HG03457 (cell line): Measurements from ENCODE around the gene DNTTIP2.
"Not testable (repeated sequence)": the region's sequence is repeated elsewhere in the genome, so short reads cannot be mapped to it uniquely, and the experiment has no call there.

Source experiments
- ATAC-seq: cut with Tn5 transposase; IDR thresholded peaks from one replicate; pipeline ENCODE4 v1.9.1; 2021; ENCODE audit warnings: moderate number of reproducible peaks; ENCODE audit not compliant: unreplicated experiment

The DNTTIP2 gene

DNA sequence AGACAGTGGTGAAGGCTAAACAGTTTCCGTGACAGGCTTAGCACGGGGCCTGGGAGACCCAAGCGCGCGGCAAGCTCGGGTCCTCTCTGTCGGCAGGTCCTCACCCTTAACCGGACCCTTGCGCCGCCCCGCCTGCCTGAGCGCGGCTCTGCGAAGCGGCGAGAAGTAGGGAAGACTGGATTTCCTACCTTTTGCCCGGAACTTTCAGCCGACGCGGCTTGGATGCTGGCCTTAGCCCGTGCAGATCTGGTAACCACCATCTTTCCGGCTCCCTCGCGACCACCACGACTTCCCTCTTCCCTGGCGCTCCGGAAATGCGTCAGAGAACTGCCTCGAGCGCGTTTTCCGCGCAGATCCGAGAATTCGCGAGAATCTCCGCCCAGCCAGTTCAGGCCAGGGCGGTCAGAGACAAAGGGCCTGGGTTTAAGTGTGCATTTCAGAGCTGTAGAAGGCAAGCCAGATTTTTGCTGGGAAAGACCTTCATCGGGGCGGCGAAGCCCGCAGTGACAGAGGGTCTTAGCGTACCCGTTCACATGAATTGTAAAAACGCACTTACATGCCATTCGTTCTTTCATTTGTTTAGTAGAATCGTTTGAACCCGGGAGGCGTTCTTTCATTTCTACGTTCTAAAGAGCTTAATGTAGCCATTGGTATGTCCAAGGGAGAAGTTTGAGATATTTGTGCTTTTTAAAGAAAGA, at the start of gene DNTTIP2:
Gene DNTTIP2 (minus strand): TSS at position 318 of the 698 bp plus-strand sequence. CDS start 58 bp downstream, at position 260.
- ATAC-seq: peak; percentile 91

- no peak for ATAC-seq
These were observed 46.2 kb upstream of the DNTTIP2 start for GRCh38 chr1:93925206-93925605.

- ATAC-seq: no peak
These were observed 40.8 kb upstream of the DNTTIP2 start for GRCh38 chr1:93919780-93920179.

- no peak for ATAC-seq
These were observed 38.3 kb upstream of the DNTTIP2 start for GRCh38 chr1:93917302-93917701.

DNA sequence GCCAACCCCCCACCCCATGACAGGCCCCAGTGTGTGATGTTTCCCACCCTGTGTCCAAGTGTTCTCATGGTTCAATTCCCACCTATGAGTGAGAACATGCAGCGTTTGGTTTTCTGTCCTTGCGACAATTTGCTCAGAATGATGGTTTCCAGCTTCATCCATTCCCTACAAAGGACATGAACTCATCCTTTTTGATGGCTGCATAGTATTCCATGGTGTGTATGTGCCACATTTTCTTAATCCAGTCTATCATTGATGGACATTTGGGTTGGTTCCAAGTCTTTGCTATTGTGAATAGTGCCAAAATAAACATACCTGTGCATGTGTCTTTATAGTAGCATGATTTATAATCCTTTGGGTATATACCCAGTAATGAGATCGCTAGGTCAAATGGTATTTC, 31.9 kb upstream of the DNTTIP2 start:
- not testable (repeated sequence) for ATAC-seq

DNA sequence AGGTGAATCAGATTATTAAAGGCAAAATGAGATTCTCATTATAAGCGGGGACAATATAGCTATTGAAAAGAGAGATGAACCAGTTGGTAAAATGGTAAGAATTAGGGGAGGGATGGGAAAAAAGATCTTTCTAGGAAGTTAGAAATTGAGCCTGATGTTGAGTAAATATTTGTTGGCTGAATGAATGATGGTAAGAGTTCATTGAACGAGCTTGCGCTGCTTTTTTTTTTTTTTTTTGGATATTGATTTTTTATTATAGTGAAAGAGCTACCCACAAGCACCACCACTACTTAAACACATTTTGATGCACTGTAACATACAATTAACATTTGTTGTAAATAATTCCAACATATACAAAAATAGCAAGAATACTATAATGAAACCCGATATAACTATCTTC, 31.3 kb upstream of the DNTTIP2 start:
- no peak for ATAC-seq

GRCh38 chr1:93909146-93910050, 30.4 kb upstream of the DNTTIP2 start, which contains the start of gene GCLM:
TSS of gene GCLM (minus strand) at chr1:93909430. CDS start at chr1:93909163, 267 bp downstream.
- peak; percentile 95 for ATAC-seq

DNA sequence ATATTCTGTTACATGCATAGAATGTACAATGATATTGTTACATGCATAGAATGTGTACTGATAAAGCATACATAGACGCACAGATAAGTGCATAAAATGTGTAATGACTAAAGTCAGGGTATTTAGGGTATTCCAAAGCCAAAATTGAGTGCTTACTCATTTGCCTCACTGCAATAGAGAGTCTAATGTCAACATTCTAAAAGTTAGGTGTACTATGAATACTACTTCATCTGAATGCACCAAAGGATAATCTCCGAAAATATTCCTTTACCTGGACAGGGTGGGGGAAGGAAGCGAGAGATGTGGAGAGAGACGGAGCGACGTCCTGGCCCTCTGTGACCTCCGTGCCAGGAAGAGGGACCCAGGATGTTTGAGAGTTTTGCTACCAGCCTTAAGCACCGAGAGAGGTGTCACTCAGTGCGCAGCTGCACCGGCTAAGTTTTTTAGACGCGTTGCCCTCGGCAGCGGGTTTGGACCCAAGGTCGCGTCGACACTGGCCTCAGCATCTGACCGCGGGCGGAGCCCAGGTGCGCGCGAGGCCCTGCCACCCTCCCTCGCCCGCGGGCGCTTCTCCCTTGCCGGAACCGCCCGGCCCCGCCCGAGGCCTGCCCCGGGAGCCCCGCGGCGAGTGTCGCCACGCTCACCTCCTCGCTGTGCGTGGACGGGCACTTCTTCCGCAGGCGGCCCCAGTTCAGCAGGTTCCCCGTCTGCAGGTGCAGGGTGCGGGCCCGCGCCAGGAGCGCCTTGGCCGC, 29.6 kb upstream of the DNTTIP2 start:
- ATAC-seq: peak; percentile 33

- ATAC-seq: no peak
These were observed 28.7 kb upstream of the DNTTIP2 start for GRCh38 chr1:93907718-93908117.

- no peak for ATAC-seq
These were observed 27.5 kb upstream of the DNTTIP2 start for GRCh38 chr1:93906480-93906879.

GRCh38 chr1:93905734-93906133, 26.7 kb upstream of the DNTTIP2 start:
- ATAC-seq: no peak

DNA sequence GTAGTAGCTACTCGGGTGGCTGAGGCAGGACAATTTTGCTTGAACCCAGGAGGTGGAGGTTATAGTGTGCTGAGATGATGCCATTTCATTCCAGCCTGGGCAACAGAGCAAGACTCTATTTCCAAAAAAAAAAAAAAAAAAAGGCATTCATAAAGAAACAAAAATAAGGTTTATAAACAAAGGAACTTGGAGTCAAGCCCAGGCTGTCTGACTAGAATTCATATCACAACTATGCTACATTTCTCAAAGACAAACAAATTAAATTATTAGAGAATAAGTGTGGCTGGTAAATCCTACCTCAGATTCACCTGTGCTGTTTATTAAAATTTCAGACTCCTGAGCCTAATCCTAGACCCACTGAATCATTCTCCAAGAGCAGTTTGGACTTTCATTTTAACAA, 26.0 kb upstream of the DNTTIP2 start:
- no peak for ATAC-seq

- no peak for ATAC-seq
These were observed 25.2 kb upstream of the DNTTIP2 start for GRCh38 chr1:93904228-93904627.

GRCh38 chr1:93900723-93901504, 21.9 kb upstream of the DNTTIP2 start:
- ATAC-seq: no peak

GRCh38 chr1:93899543-93900207, 20.7 kb upstream of the DNTTIP2 start:
- ATAC-seq: no peak

DNA sequence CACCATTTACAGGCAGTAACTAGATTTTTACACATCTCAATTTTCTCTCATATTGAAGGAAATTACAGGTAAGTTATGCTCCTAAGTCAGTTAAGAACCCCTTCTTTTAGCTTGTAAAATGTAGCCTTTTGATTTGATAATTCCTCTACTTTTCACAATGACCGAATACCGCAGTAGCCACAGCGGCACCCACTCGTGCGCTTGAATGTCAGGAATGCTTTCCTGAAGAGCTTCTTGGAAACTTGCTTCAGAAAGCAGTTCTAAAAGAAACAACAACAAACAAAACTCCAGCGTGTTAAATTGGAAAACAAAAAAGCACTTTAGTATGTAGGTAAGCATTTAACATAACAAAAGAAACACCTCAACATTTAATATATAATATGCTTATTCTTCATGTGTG, 9.9 kb upstream of the DNTTIP2 start:
- ATAC-seq: no peak

DNA sequence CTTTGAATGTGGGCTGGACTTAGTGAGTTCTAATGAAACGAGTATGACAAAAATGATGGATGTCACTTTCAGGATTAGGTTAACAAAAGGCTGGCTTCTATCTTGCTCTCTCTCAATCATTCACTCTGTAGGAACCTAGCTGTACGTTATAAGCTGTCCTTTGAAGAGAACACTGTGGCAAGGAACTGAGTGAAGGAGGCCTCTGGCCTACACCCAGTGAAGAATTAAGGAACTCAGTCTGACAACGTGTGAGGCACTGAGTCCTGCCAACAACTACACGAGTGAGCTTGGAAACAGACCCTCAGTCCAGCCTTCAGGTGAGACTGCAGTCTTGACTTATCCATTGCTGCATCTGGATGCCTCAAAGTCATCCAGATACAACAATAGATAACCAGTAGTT, 3.3 kb upstream of the DNTTIP2 start:
- ATAC-seq: no peak

DNA sequence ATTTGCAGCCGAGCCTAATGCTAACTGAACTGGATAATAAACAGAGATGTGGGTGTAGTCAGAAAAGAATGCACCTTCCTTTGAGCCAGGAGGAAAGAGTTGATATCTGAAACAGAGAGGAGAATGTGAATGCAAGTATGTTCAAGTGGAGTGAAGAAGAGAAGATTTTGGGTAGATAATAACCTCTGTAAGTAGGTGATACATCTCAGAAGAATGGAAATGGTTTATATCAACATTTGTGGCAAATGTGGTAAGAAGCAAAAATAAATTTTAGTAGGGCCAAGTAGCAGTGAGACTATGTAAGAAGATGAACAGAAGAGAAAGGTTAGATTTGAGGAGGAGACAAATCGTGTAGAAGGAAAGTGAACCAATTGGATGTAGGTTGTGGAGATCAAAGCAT, 1.7 kb upstream of the DNTTIP2 start:
- ATAC-seq: no peak

DNA sequence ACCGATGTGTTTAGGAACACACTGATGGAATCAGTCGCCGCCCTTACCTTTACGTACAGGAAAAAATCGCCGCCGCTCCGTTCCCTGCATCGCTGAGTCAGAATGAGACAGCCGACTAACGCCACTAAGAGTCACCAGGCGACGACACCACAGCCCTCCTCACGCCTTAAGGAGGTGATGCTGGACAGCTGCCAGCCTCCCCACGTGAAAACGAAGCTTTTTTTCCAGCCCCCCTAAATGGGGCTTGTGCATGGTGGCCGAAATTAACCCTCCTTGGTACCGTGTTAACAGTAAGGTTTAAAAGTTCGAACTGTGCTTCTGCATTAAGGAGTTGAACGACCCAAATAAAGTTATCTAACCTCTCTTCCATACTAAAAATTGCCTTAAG, 511 bp downstream of the DNTTIP2 start:
- ATAC-seq: peak; percentile 40

- ATAC-seq: no peak
These were observed 1.5 kb downstream of the DNTTIP2 start for GRCh38 chr1:93877529-93877928.
